ENCODE measurements around the gene STOML1.
"Not testable (repeated sequence)": the region's sequence is repeated elsewhere in the genome, so short reads cannot be mapped to it uniquely, and the experiment has no call there.

Gene STOML1

GRCh38 chr15:73944161-73945129 lies 47.6 kb downstream of the STOML1 start:
- no peak for DNase-seq

GRCh38 chr15:73942751-73943270 lies 49.3 kb downstream of the STOML1 start:
- DNase-seq, result no peak

GRCh38 chr15:73941871-73942635 lies 50.0 kb downstream of the STOML1 start:
- no peak for DNase-seq

GRCh38 chr15:73941449-73941848 lies 50.6 kb downstream of the STOML1 start:
- DNase-seq, result no peak

GRCh38 chr15:73941044-73941443 lies 51.1 kb downstream of the STOML1 start:
- no peak for DNase-seq

- DNase-seq, result no peak
Observed at GRCh38 chr15:73940061-73940981, 51.8 kb downstream of the STOML1 start.

GRCh38 chr15:73939138-73939537 lies 53.0 kb downstream of the STOML1 start:
- DNase-seq, result no peak

- not testable (repeated sequence) for DNase-seq
Observed at GRCh38 chr15:73938516-73938915, 53.6 kb downstream of the STOML1 start.

GRCh38 chr15:73937726-73938125 lies 54.4 kb downstream of the STOML1 start:
- DNase-seq, result no peak

GRCh38 chr15:73937296-73937695 lies 54.8 kb downstream of the STOML1 start:
- no peak for DNase-seq

GRCh38 chr15:73936588-73937290 lies 55.4 kb downstream of the STOML1 start:
- DNase-seq, result no peak

GRCh38 chr15:73936181-73936580 lies 55.9 kb downstream of the STOML1 start:
- DNase-seq, result no peak

- no peak for DNase-seq
Observed at GRCh38 chr15:73935547-73935946, 56.5 kb downstream of the STOML1 start.

- no peak for DNase-seq
Observed at GRCh38 chr15:73934281-73934680, 57.8 kb downstream of the STOML1 start.

GRCh38 chr15:73932381-73933191 lies 59.5 kb downstream of the STOML1 start:
- DNase-seq, result no peak

GRCh38 chr15:73931441-73931840 lies 60.7 kb downstream of the STOML1 start:
- no peak for DNase-seq

GRCh38 chr15:73930790-73931281 lies 61.3 kb downstream of the STOML1 start:
- DNase-seq, result no peak

- no peak for DNase-seq
Observed at GRCh38 chr15:73930371-73930770, 61.7 kb downstream of the STOML1 start.

GRCh38 chr15:73928971-73929627 lies 63.0 kb downstream of the STOML1 start:
- DNase-seq, result no peak
